HFFc6 (cell line): ENCODE results near the gene SYNJ2. TPM values are rescaled to one million over a fixed set of nuclear protein-coding genes. Genes with fewer than 3 reads are reported as not detected.
A peak's percentile ranks its signal among the peaks of the same experiment; 100 is the strongest.
"Not testable (repeated sequence)": the region's sequence is repeated elsewhere in the genome, so short reads cannot be mapped to it uniquely, and the experiment has no call there.

Experiments
- DNase-seq: peaks from one replicate; pipeline ENCODE4 v3.0.0-alpha.2; 2018
- H3K27ac Mint-ChIP-seq: 2 replicates; pipeline ENCODE4 v1.8.0; 2020; ENCODE audit warnings: mild to moderate bottlenecking, mixed read lengths
- H3K27me3 Mint-ChIP-seq: 2 replicates; pipeline ENCODE4 v1.8.0; 2021; ENCODE audit warnings: mild to moderate bottlenecking, moderate library complexity, mixed read lengths; ENCODE audit not compliant: insufficient read depth
- H3K36me3 Mint-ChIP-seq: 2 replicates; pipeline ENCODE4 v1.8.0; 2021; ENCODE audit warnings: low read depth, mixed read lengths
- H3K4me1 Mint-ChIP-seq: 2 replicates; pipeline ENCODE4 v1.8.0; 2020; ENCODE audit warnings: low read depth, mixed read lengths
- H3K4me3 Mint-ChIP-seq: 2 replicates; pipeline ENCODE4 v1.8.0; 2020; ENCODE audit warnings: mild to moderate bottlenecking, moderate library complexity, mixed read lengths
- H3K9me3 Mint-ChIP-seq: 2 replicates; pipeline ENCODE4 v1.8.0; 2020; ENCODE audit warnings: mild to moderate bottlenecking, mixed read lengths
- CTCF ChIP-seq: fragments of 200-600 bp; sonication (generic); IDR thresholded peaks from 2 replicates; pipeline ENCODE4 v1.5.0; 2021; ENCODE audit warnings: antibody characterized with exemption, mild to moderate bottlenecking
- total RNA-seq, 6 experiments: library from RNA; stranded (reverse); fragmentation: NEBNext Ultra II Directional; extraction: Animal tissue kit (Norgen Biotek cat#: 25700); gene quantifications; 2 replicates in 1 of 6; 3 replicates in 5 of 6; pipeline ENCODE4 v1.2.3, GENCODE V29; 2021

Gene SYNJ2
- total RNA-seq, 6 experiments from 2014 or later, result 31.8 to 46.4 (median 41.3) TPM

DNA sequence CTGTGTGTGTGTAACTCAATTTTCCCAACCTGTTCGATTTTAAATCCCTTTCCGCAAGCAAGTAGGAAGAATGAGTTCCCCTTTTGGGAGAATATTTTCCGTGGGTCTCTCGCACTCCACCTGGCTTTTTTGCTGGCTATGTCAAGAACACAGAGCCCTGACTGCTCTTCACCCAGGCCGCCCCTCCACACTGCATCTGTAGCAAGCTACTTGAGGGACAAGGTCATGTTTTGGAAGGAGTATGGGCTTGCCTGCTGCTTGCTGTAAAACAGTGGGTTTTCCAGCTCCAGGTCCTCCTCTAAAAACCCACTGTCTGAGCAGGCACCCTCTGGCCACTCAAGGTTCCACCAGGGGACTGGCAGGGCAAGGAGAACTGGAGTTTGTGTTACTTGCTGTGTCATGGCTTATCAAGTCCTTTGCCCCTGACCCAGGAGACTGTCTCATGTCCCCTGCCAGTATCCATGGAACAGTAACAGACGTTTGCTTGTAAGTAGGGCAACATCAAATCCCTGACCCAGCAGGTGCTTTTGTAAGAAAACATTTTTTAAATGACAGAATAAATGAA lies 35.5 kb upstream of the SYNJ2 start:
- Mint-ChIP-seq H3K27me3 (peaks cover 3% of the 10 kb centered on the region), H3K4me1 (peaks cover 6% of the 10 kb centered on the region; the same call in 1 of the 2 replicates), H3K27ac (no peak overlapping the region), H3K4me3 (no peak overlapping the region), H3K9me3 (peaks cover 9% of the 10 kb centered on the region), H3K36me3 (peaks cover 71% of the 10 kb centered on the region)
- no peak for TF ChIP-seq CTCF
- no peak for DNase-seq

DNA sequence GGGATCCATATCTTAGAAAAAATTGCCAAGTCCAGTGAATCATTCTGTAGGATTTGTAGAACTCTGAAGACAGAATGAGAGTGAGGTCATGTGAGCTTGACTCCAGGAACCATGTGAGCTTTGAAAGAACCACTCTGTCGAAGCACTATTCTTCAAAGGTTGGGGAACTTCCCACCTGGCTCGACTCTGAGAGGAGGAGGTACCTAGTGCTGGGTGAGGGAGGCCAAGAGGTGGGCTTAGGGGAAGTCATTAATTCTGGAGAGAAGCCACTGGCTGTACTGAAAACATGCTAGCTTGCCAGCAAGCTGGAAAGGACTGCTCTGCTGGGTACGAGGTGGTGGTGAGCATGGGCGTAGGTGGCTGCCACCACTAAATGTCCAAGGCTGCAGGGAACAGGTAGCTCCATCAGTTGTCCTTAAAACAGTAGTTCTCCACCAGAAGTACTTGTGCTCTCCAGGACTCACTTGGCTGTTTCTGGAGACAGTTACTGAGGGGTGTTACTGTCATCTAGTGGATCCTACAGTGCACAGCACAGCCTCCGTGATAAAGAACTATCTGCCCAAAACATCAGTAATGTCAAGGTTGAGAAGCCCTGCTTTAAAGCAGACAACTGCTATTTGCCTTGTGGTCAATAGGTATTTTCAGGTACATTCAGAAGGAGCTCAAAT lies 34.7 kb upstream of the SYNJ2 start:
- Mint-ChIP-seq H3K27me3 (peaks cover 3% of the 10 kb centered on the region), H3K36me3 (peaks cover 68% of the 10 kb centered on the region), H3K4me3 (no peak overlapping the region), H3K4me1 (peaks cover 6% of the 10 kb centered on the region; the same call in 1 of the 2 replicates), H3K27ac (no peak overlapping the region), H3K9me3 (peaks cover 9% of the 10 kb centered on the region)
- no peak for DNase-seq
- peak; percentile 41; the same call in 1 of the 2 replicates for TF ChIP-seq CTCF

GRCh38 chr6:157950899-157951298 lies 30.8 kb upstream of the SYNJ2 start:
- not testable (repeated sequence) for DNase-seq, H3K4me3 Mint-ChIP-seq, H3K4me1 Mint-ChIP-seq, H3K27ac Mint-ChIP-seq, H3K27me3 Mint-ChIP-seq, H3K9me3 Mint-ChIP-seq
- peaks cover 40% of the 10 kb centered on the region for H3K36me3 Mint-ChIP-seq

GRCh38 chr6:157951828-157952227 lies 29.8 kb upstream of the SYNJ2 start:
- Mint-ChIP-seq H3K27ac (no peak overlapping the region), H3K27me3 (peaks cover 8% of the 10 kb centered on the region), H3K4me1 (peaks cover 7% of the 10 kb centered on the region), H3K36me3 (peaks cover 30% of the 10 kb centered on the region), H3K4me3 (no peak overlapping the region), H3K9me3 (peaks cover 9% of the 10 kb centered on the region)
- no peak for TF ChIP-seq CTCF
- no peak for DNase-seq

DNA sequence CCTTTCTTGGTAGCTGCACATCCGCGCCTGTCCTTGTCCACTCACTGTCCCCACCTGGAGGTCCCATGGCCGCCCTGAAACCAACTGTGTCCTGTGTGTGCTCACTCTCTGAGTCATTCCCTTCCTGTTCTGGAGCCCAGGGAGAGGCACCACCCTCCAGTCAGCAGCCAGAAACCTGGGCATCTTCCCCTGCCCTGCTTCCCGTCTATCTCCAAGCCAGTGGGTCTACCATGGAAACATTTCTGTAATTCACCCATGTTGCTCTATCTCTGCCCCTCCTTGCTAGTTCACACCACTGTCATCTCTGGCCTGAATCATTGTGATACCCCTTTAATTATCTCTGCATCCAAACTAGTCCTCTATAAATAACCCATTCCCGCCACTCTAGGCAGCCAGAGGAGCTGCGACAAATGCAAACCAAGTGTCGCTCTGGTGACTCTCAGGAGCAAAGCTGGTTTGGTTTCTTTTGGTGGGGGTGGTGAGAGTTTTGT lies 28.8 kb upstream of the SYNJ2 start:
- DNase-seq, result peak; percentile 7
- no peak for TF ChIP-seq CTCF
- H3K36me3 Mint-ChIP-seq, result peaks cover 22% of the 10 kb centered on the region
- no peak overlapping the region for H3K4me3 Mint-ChIP-seq
- peaks cover 15% of the 10 kb centered on the region for H3K9me3 Mint-ChIP-seq
- H3K27me3 Mint-ChIP-seq, result peaks cover 8% of the 10 kb centered on the region
- no peak overlapping the region for H3K27ac Mint-ChIP-seq
- H3K4me1 Mint-ChIP-seq, result peaks cover 7% of the 10 kb centered on the region

- Mint-ChIP-seq H3K4me1 (peaks cover 7% of the 10 kb centered on the region), H3K9me3 (peaks cover 22% of the 10 kb centered on the region), H3K27ac (no peak overlapping the region), H3K27me3 (peaks cover 8% of the 10 kb centered on the region), H3K4me3 (no peak overlapping the region), H3K36me3 (peaks cover 17% of the 10 kb centered on the region)
- TF ChIP-seq CTCF, result no peak
- no peak for DNase-seq
These were observed 28.0 kb upstream of the SYNJ2 start for GRCh38 chr6:157953580-157954091.
